ENCODE data around the gene SIX1.

GRCh38 chr14:60628892-60629291 is 20.4 kb downstream of the SIX1 start:
- TF ChIP-seq CTCF (IDR thresholded peaks at IDR 0.05) (no peak), POLR2A (IDR thresholded peaks at IDR 0.05) (no peak)
